HG03378 (cell line): ENCODE data around the gene EXD1.
"Not testable (repeated sequence)": the region's sequence is repeated elsewhere in the genome, so short reads cannot be mapped to it uniquely, and the experiment has no call there.

ENCODE experiments used
- ATAC-seq: cut with Tn5 transposase; IDR thresholded peaks from one replicate; pipeline ENCODE4 v1.9.1; 2021; ENCODE audit warnings: mild to moderate bottlenecking, moderate library complexity; ENCODE audit not compliant: unreplicated experiment

EXD1 gene

GRCh38 chr15:41150279-41150678, 80.3 kb downstream of the EXD1 start:
- no peak for ATAC-seq

GRCh38 chr15:41148065-41148464, 82.5 kb downstream of the EXD1 start:
- no peak for ATAC-seq

GRCh38 chr15:41139619-41140018, 90.9 kb downstream of the EXD1 start:
- no peak for ATAC-seq

GRCh38 chr15:41139112-41139511, 91.4 kb downstream of the EXD1 start:
- ATAC-seq, result not testable (repeated sequence)

GRCh38 chr15:41135580-41135979, 95.0 kb downstream of the EXD1 start:
- not testable (repeated sequence) for ATAC-seq

- no peak for ATAC-seq
These were observed 97.1 kb downstream of the EXD1 start for GRCh38 chr15:41133454-41133853.
